Measurements from ENCODE around the gene OLFM1. TPM values are rescaled to one million over a fixed set of nuclear protein-coding genes. Genes with fewer than 3 reads are reported as not detected.

OLFM1 gene
- total RNA-seq, 1 donor from 2014 or later, result 5.5 TPM

GRCh38 chr9:135093111-135093510 lies 5.6 kb downstream of the OLFM1 start:
- peaks cover 5% of the 10 kb centered on the region for H3K9me3 ChIP-seq (ENCODE audit: insufficient read depth, low read depth, low read length)
- Mint-ChIP-seq H3K4me1 (ENCODE audit: low read depth, unreplicated experiment) (no peaks in the 10 kb centered on the region), H3K4me3 (ENCODE audit: unreplicated experiment) (no peak overlapping the region), H3K9me3 (ENCODE audit: unreplicated experiment) (no peaks in the 10 kb centered on the region), H3K27me3 (ENCODE audit: low read depth, unreplicated experiment) (peaks cover 58% of the 10 kb centered on the region), H3K36me3 (ENCODE audit: low read depth, unreplicated experiment) (no peaks in the 10 kb centered on the region), H3K27ac (ENCODE audit: unreplicated experiment) (no peak overlapping the region)
- no peak overlapping the region for H3K4me3 ChIP-seq (ENCODE audit: insufficient read depth, low read depth, low read length)
- DNase-seq (ENCODE audit: low read depth), result no peak
- no peaks in the 10 kb centered on the region for H3K36me3 ChIP-seq (ENCODE audit: insufficient read depth, low read length)
- H3K4me2 ChIP-seq (ENCODE audit: low read length), result no peak overlapping the region
- no peak overlapping the region for H2AFZ ChIP-seq (ENCODE audit: low read depth, low read length)
- H3K27me3 ChIP-seq (ENCODE audit: insufficient read depth, low read length), result peaks cover 8% of the 10 kb centered on the region
- FAIRE-seq, result no peak
- no peak overlapping the region for H3K27ac ChIP-seq (ENCODE audit: low read depth, low read length)
- no peak for TF ChIP-seq CTCF (IDR thresholded peaks at IDR 0.05; ENCODE audit: insufficient read depth, low read depth, low read length)
- TF ChIP-seq EZH2 (IDR thresholded peaks at IDR 0.05; ENCODE audit: insufficient read depth, low read length), result no peak
- no peaks in the 10 kb centered on the region for H4K20me1 ChIP-seq (ENCODE audit: insufficient read depth, low read length)
- no peaks in the 10 kb centered on the region for H3K4me1 ChIP-seq (ENCODE audit: insufficient read depth, low read length)
- H3K9ac ChIP-seq (ENCODE audit: low read length), result no peak overlapping the region
- no peaks in the 10 kb centered on the region for H3K79me2 ChIP-seq (ENCODE audit: insufficient read depth, low read length)

- Mint-ChIP-seq H3K4me1 (ENCODE audit: low read depth, unreplicated experiment) (no peaks in the 10 kb centered on the region), H3K27ac (ENCODE audit: unreplicated experiment) (no peak overlapping the region), H3K27me3 (ENCODE audit: low read depth, unreplicated experiment) (peaks cover 63% of the 10 kb centered on the region), H3K36me3 (ENCODE audit: low read depth, unreplicated experiment) (no peaks in the 10 kb centered on the region), H3K4me3 (ENCODE audit: unreplicated experiment) (no peak overlapping the region), H3K9me3 (ENCODE audit: unreplicated experiment) (no peaks in the 10 kb centered on the region)
- Histone ChIP-seq H3K9ac (ENCODE audit: low read length) (no peak overlapping the region), H4K20me1 (ENCODE audit: insufficient read depth, low read length) (no peaks in the 10 kb centered on the region), H3K4me1 (ENCODE audit: insufficient read depth, low read length) (no peaks in the 10 kb centered on the region), H3K4me3 (ENCODE audit: insufficient read depth, low read depth, low read length) (no peak overlapping the region), H3K9me3 (ENCODE audit: insufficient read depth, low read depth, low read length) (peaks cover 5% of the 10 kb centered on the region), H3K27me3 (ENCODE audit: insufficient read depth, low read length) (peaks cover 2% of the 10 kb centered on the region), H3K27ac (ENCODE audit: low read depth, low read length) (no peak overlapping the region), H3K79me2 (ENCODE audit: insufficient read depth, low read length) (no peaks in the 10 kb centered on the region), H2AFZ (ENCODE audit: low read depth, low read length) (no peak overlapping the region), H3K36me3 (ENCODE audit: insufficient read depth, low read length) (no peaks in the 10 kb centered on the region), H3K4me2 (ENCODE audit: low read length) (no peak overlapping the region)
- FAIRE-seq (no peak), DNase-seq (ENCODE audit: low read depth) (no peak)
- no peak for TF ChIP-seq CTCF (IDR thresholded peaks at IDR 0.05; ENCODE audit: insufficient read depth, low read depth, low read length)
- TF ChIP-seq EZH2 (IDR thresholded peaks at IDR 0.05; ENCODE audit: insufficient read depth, low read length), result no peak
Observed at GRCh38 chr9:135093911-135094584, 6.6 kb downstream of the OLFM1 start.

All from astrocyte (in vitro differentiated cells and primary cell).